GM19240 (cell line): ENCODE results near the gene PRAF2.

Source experiments
- DNase-seq: peaks from one replicate; pipeline ENCODE4 v3.0.0; 2011; ENCODE audit warnings: low spot score; ENCODE audit not compliant: insufficient read length

PRAF2 gene

GRCh38 chrX:49073601-49074575, at the start of gene PRAF2:
Gene PRAF2 (minus strand): TSS chrX:49074002. CDS start chrX:49073987, 15 bp downstream.
- DNase-seq = peak; percentile 91

GRCh38 chrX:49122499-49122898, 48.7 kb upstream of the PRAF2 start:
- no peak for DNase-seq

GRCh38 chrX:49120091-49120490, 46.3 kb upstream of the PRAF2 start:
- DNase-seq = no peak

DNA sequence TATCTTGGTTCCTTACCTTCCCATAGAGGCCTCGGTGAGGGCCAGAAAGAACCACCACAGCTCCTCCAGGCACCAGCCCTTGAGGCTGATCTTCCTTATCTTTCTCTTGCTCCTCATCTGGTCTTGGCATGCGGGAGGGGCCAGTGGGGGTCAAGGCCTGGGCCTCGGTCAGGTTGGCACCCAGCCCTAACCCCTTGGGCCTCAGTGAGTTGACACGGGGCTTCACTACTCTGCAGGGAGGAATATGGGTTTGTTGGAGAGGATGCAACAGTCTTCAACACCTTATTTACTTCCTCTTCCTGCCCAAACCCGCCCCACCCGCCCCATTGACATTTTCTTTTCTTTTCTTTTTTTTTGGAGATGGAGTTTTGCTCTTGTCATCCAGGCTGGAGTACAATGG, 43.8 kb upstream of the PRAF2 start:
- DNase-seq = no peak

DNA sequence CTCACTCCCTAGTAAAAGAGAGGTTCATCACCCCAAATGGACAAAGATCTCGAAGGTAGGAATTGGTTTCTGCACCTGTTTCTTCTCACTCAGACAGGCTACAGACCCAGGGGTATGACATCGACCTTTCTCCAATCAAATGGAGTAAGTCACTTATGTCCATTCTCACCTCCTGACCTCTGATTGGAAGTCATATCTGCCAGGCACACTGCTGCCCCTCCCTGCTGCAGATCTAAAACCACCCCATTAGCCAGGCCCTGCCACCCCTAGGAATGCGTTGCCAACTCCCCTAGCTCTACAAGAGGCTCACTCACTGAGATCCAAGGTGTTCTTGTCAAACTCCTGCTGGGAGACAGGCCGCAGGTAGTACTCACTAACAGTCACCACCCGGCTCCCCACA, 42.9 kb upstream of the PRAF2 start:
- no peak for DNase-seq

GRCh38 chrX:49116076-49116475, 42.3 kb upstream of the PRAF2 start:
- DNase-seq = no peak

DNA sequence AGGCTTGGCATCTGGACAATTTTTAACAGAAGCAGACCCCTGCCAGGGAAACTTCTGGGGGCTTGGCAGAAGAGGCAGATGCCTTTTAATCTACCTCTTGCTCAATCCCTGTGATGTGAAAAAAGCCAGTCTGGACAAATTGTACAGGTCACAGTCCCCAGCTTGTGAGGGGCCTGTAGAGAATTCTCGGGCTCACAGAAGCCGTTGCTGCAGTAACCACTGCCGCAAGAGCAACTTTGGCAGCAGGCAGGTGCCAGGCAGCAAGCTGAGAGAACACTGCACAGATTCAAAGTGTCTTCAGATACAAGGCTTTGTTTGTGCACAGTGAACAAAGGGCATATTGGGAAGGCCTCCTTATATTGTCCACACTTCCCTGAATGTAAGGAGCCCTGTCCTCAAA, 38.0 kb upstream of the PRAF2 start:
- no peak for DNase-seq

- no peak for DNase-seq
These were observed 36.6 kb upstream of the PRAF2 start for GRCh38 chrX:49110417-49110816.

DNA sequence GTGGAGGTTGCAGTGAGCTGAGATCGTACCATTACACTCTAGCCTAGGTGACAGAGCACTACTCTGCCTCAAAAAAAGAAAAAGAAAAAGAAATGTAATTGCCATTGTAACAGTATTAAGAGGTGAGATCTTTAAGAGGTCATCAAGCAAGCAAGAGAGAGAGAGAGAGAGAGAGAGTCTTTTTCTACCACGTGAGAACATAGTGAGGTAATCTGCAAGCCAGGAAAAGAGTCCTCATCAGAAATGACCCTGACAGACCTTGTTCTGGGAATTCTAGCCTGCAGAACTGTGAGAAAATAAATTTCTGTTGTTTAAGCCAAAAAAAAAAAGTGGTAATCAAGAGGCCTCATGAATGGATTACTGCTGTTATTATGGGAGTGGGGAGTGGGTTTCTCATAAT, 34.8 kb upstream of the PRAF2 start:
- no peak for DNase-seq

DNA sequence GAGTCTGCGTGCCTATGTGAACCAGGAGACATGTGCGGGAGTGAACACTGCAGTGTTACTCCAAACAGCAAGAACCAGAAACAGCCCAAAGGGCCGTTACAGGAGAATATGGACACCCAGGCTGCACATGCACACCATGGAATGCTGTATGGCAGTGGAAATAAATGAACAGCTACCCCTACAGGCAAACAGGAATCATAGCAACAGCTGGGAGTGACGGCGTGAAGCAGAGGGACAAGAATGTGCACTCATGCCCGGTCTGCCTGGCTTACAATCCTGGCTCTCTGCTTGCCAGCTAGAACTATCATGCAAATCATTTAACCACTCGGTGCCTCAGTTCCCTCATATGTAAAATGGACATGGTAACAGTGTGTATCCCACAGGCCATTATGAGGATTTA, 33.1 kb upstream of the PRAF2 start:
- DNase-seq = no peak

DNA sequence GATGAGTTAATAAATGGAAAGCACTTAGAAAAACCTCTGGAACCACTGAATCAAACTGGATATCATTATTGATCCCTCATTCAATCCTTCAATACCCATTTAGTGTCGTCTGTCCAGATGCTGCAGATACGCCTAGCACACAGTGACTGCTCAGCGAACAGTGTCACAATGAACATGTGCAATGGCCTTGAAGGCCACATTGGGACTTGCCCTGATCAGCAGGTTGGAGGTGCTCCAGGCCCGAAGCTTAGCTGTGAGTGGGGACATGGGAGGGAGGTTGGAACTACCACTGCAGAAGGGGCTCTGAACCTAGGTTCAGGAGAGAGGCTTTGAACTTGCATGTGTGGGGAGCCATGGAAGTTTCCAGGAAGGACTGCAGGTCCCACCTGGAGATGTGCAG, 32.5 kb upstream of the PRAF2 start:
- DNase-seq = no peak

- DNase-seq = no peak
These were observed 29.8 kb upstream of the PRAF2 start for GRCh38 chrX:49103637-49104036.

GRCh38 chrX:49102190-49102589, 28.4 kb upstream of the PRAF2 start:
- no peak for DNase-seq

- no peak for DNase-seq
These were observed 27.8 kb upstream of the PRAF2 start for GRCh38 chrX:49101629-49101984.

DNA sequence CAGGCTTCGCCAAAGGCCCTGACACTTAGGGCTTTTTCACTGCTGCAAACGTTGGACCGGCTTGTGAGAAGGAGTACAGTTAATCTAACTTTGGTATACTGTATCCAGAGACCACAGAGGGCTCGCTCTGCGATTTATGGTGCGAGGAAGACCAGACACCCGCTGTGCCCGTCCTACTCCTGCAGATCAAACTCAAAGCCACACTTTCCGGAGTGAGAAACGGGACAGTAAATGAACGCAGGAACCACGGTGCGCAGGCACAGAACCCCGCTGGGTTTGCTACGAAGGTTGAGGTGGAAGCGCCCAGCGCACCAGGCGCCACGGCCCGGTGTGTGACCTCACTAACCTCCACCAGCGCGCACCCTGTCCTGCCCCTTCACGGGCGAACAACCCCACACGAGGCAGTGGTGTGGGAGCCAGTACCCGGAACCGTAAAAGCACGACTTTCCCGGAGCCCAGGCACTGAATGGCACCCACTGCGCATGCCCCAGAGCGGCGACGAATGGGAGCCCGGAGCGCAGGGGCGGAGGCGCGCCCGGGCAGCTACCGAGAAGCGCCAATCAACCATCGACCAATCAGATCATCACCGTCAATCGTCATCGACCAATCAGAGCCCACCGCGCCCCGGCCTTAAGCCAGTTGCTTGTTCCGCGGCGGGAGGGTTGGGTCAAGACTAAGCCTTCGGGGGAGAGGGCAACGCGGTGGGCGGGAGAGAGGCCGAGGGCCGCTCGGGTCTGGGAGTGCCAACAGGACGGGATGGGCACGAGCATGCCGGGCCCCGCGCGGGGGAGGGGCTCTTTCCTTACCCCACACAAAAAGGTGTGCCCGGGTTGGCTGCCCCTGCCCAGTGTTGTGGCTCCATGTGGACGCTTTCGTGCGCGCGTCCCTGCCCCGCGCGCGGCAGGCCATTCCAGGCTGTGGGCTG, 27.2 kb upstream of the PRAF2 start:
- peak; percentile 89 for DNase-seq

- DNase-seq = no peak
These were observed 22.6 kb upstream of the PRAF2 start for GRCh38 chrX:49096419-49096818.

GRCh38 chrX:49089553-49089952, 15.8 kb upstream of the PRAF2 start:
- no peak for DNase-seq

GRCh38 chrX:49082271-49082871, 8.6 kb upstream of the PRAF2 start:
- no peak for DNase-seq

- peak; percentile 57 for DNase-seq
These were observed 6.0 kb upstream of the PRAF2 start, which contains the start of gene WDR45 for GRCh38 chrX:49079489-49080428. Gene WDR45 (minus strand): TSS chrX:49079887. CDS start chrX:49078095, 1,792 bp downstream.

GRCh38 chrX:49077941-49078340, 4.1 kb upstream of the PRAF2 start:
- DNase-seq = no peak

- DNase-seq = no peak
These were observed 1.5 kb upstream of the PRAF2 start for GRCh38 chrX:49075347-49075746.
